ENCODE results near the gene INPP4B. TPM values are rescaled to one million over a fixed set of nuclear protein-coding genes. Genes with fewer than 3 reads are reported as not detected.

Gene INPP4B
- total RNA-seq, 1 donor from 2014 or later, result 32.7 TPM

- Histone ChIP-seq H3K4me1 (no peaks in the 10 kb centered on the region), H3K27me3 (no peaks in the 10 kb centered on the region), H3K9me3 (no peaks in the 10 kb centered on the region), H3K4me3 (no peak overlapping the region), H3K27ac (no peak overlapping the region), H3K36me3 (no peaks in the 10 kb centered on the region)
- intact Hi-C loops (cut with DNase I), result no loop called here
- TF ChIP-seq, protein P1, sequence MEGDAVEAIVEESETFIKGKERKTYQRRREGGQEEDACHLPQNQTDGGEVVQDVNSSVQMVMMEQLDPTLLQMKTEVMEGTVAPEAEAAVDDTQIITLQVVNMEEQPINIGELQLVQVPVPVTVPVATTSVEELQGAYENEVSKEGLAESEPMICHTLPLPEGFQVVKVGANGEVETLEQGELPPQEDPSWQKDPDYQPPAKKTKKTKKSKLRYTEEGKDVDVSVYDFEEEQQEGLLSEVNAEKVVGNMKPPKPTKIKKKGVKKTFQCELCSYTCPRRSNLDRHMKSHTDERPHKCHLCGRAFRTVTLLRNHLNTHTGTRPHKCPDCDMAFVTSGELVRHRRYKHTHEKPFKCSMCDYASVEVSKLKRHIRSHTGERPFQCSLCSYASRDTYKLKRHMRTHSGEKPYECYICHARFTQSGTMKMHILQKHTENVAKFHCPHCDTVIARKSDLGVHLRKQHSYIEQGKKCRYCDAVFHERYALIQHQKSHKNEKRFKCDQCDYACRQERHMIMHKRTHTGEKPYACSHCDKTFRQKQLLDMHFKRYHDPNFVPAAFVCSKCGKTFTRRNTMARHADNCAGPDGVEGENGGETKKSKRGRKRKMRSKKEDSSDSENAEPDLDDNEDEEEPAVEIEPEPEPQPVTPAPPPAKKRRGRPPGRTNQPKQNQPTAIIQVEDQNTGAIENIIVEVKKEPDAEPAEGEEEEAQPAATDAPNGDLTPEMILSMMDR (IDR thresholded peaks at IDR 0.05), result no peak
- no peak for DNase-seq (ENCODE audit: low spot score in 2 of 2)
Observed at GRCh38 chr4:142339053-142339452, 507.0 kb downstream of the INPP4B start.

DNA sequence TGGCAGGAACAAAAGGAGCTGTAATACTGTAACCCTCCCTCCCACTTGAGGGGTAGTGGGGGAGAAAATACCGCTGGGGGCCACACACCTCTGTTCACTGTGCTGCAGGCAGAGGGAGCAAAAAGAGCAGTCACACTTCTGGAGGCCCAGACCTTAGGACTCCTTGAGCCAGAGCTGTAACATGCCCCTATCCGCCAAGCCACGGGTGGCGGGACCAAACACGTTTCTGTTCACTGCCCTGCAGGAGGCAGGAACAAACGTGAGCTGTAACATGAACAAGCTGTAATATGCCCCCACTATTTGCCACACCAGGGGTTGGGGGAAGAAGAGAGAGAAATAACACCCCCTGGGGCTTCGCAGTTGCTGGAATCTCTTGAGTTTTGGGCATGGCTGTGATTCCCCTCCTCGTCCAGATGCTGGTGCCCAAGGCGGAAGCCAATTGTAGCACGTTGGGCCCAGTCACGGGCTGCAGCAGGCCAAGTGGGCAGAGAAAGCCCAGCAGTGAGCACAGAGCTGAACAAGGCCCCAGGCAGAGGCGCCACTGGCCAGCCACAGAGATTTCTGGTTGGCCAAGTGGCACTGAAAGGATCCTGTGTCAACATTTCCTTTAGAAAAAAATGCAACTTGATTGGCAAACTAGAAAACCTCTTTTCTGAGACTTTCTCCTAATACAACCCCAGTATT is 509.7 kb downstream of the INPP4B start:
- H3K9me3 ChIP-seq, result no peaks in the 10 kb centered on the region
- TF ChIP-seq, protein P1 (IDR thresholded peaks at IDR 0.05), result no peak
- no peak overlapping the region for H3K4me3 ChIP-seq
- no peak for DNase-seq (ENCODE audit: low spot score in 2 of 2)
- no peaks in the 10 kb centered on the region for H3K36me3 ChIP-seq
- H3K27ac ChIP-seq, result no peak overlapping the region
- H3K4me1 ChIP-seq, result no peaks in the 10 kb centered on the region
- no peaks in the 10 kb centered on the region for H3K27me3 ChIP-seq
- intact Hi-C loops (cut with DNase I), result no loop called here

DNA sequence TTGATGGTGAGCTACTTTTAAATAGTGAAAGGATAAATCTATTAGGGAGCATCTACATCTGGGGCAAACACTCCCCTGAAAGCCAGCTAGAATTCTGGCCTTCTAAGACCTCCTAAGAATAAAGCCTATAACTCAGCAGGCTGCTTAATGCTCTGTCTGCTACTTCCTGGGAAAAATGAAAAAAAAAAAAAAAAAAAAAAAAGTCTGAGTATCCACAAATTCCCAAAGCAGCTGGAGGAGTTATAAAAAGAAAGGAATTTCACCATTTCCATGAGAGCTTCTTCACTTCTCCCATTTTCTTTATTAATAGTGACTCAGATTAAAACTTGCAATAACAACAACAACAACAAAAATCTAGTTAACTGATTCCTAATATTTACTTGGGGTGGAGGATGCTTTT is 511.2 kb downstream of the INPP4B start:
- Histone ChIP-seq H3K27me3 (no peaks in the 10 kb centered on the region), H3K4me1 (no peaks in the 10 kb centered on the region), H3K4me3 (no peak overlapping the region), H3K27ac (no peak overlapping the region), H3K36me3 (no peaks in the 10 kb centered on the region), H3K9me3 (no peaks in the 10 kb centered on the region)
- DNase-seq (ENCODE audit: low spot score in 2 of 2), result no peak
- TF ChIP-seq, protein P1 (IDR thresholded peaks at IDR 0.05), result no peak
- intact Hi-C loops (cut with DNase I), result no loop called here

DNA sequence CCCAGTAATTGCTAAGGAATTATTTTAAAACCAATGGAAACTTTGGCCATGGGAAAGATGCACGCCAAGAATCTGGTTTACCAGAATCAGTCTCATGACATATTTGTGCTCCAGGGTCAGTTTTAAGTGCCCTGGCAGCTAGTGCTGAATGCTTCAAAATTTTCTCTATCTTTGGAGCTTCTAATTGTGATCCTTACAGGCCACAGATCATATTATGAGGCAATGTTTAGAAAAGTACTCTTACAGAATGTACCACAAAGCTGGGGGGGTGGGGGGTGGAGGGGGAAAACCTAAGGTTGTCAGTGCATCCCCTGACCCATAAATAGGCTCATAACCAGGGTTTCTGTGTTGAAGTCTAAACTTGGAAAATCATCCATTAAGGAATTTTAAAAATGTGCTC is 514.5 kb downstream of the INPP4B start:
- Histone ChIP-seq H3K36me3 (no peaks in the 10 kb centered on the region), H3K9me3 (no peaks in the 10 kb centered on the region), H3K27ac (no peak overlapping the region), H3K4me3 (no peak overlapping the region), H3K4me1 (no peaks in the 10 kb centered on the region), H3K27me3 (no peaks in the 10 kb centered on the region)
- TF ChIP-seq, protein P1 (IDR thresholded peaks at IDR 0.05), result no peak
- no peak for DNase-seq (ENCODE audit: low spot score in 2 of 2)
- intact Hi-C loops (cut with DNase I), result no loop called here

GRCh38 chr4:142331132-142331531 is 515.0 kb downstream of the INPP4B start:
- intact Hi-C loops (cut with DNase I), result no loop called here
- no peak overlapping the region for H3K4me3 ChIP-seq
- H3K9me3 ChIP-seq, result no peaks in the 10 kb centered on the region
- DNase-seq (ENCODE audit: low spot score in 2 of 2), result no peak
- no peaks in the 10 kb centered on the region for H3K4me1 ChIP-seq
- no peaks in the 10 kb centered on the region for H3K36me3 ChIP-seq
- TF ChIP-seq, protein P1 (IDR thresholded peaks at IDR 0.05), result no peak
- H3K27me3 ChIP-seq, result no peaks in the 10 kb centered on the region
- H3K27ac ChIP-seq, result no peak overlapping the region

GRCh38 chr4:142330311-142330710 is 515.8 kb downstream of the INPP4B start:
- Histone ChIP-seq H3K36me3 (no peaks in the 10 kb centered on the region), H3K4me3 (no peak overlapping the region), H3K9me3 (no peaks in the 10 kb centered on the region), H3K4me1 (no peaks in the 10 kb centered on the region), H3K27ac (no peak overlapping the region), H3K27me3 (no peaks in the 10 kb centered on the region)
- intact Hi-C loops (cut with DNase I), result no loop called here
- TF ChIP-seq, protein P1 (IDR thresholded peaks at IDR 0.05), result no peak
- no peak for DNase-seq (ENCODE audit: low spot score in 2 of 2)

Data from ascending aorta (tissue), 2 donors.